ENCODE data around the gene HOMER1.
A peak's percentile ranks its signal among the peaks of the same experiment; 100 is the strongest.

HOMER1 gene

GRCh38 chr5:79488058-79488457 lies 25.9 kb downstream of the HOMER1 start:
- DNase-seq, result no peak

GRCh38 chr5:79487251-79487650 lies 26.7 kb downstream of the HOMER1 start:
- DNase-seq, result no peak

GRCh38 chr5:79486116-79486515 lies 27.8 kb downstream of the HOMER1 start:
- DNase-seq, result no peak

DNA sequence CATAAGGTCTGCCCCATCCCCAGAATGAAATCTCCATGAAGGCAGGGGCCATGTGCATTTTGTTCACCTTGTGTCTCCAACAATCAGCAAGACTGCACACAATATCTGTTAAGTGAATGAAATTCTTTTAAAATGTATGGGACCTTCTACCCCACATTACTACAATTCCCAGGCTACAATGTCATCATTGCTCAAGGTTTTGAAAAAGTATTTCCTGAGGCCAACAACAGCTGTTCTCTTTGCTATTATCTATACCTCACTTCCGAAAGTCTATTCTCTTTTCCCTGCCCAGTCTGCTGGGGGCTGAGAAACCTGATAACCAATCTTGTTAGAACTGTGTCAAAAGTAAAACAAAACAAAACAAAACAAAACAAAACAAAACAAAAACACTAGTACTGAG lies 29.2 kb downstream of the HOMER1 start:
- DNase-seq, result no peak

DNA sequence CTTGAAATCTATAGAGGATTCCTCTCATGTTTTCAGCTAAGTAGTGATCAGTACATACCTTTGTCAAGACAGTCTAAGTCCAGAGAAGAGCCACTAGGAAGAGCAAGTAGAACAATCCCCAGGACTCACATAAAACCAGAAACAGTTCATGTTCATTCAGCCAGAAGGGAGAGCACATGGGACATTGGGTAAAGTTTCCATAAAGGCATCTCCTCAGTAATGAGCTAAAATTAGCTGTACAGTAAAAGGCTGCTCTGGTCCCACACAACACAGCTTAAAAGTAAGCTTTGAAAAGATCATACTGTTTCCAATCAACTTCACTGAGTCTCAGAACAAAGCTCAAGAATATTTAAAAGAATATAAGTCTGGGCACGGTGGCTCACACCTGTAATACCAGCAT lies 32.4 kb downstream of the HOMER1 start:
- no peak for DNase-seq

- no peak for DNase-seq
Measured at GRCh38 chr5:79480991-79481390, 32.9 kb downstream of the HOMER1 start.

DNA sequence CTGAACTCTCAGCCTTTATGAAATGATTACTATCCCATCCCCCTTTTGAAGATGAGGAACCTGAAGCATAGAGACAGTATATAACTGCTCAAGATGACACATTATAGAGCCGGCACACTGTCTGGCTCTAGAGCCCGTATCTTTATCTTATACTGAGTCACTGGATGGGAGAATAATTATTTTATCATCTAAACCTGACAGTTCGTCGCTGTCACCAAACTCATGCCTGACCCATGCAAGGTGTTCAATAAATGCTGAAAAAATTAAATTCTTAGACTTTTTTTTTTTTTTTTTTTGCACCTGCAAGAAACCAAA lies 38.8 kb downstream of the HOMER1 start:
- DNase-seq, result no peak

DNA sequence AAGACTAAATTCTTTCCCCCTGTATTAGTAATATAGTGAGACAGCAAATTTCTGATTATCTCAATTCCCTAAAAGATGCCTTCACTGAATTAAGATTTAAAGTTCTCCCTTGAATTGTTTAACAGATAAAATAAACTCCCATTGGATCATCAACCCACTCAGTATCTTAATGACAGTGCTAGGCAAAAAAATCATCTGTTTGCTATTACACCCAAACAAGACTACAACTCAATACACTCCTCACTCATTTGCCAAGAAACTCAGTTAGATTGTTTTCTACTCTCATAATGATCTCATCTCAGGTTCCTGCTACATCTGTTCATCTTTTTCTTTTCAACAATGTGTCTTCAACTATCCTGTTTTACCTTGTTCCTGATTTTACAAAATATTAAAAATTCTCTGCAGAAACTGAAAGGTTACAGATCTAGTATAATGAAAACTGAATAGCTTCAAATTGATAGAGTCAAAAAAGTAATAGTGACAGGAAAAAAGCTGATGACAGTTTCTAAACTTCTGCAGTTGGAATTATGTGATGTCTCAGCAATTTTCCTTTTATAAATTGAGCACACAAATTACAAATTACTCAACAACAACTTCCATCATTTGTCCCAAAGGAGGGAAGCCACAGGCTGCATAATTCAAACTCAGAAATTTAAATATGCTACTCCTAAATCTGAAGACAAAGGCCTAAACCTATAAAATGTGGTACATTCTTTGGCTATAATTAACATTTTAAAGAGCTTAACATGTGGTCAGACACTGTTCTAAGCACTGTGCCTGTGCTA lies 39.4 kb downstream of the HOMER1 start:
- DNase-seq, result no peak

- DNase-seq, result no peak
Measured at GRCh38 chr5:79471556-79471955, 42.4 kb downstream of the HOMER1 start.

DNA sequence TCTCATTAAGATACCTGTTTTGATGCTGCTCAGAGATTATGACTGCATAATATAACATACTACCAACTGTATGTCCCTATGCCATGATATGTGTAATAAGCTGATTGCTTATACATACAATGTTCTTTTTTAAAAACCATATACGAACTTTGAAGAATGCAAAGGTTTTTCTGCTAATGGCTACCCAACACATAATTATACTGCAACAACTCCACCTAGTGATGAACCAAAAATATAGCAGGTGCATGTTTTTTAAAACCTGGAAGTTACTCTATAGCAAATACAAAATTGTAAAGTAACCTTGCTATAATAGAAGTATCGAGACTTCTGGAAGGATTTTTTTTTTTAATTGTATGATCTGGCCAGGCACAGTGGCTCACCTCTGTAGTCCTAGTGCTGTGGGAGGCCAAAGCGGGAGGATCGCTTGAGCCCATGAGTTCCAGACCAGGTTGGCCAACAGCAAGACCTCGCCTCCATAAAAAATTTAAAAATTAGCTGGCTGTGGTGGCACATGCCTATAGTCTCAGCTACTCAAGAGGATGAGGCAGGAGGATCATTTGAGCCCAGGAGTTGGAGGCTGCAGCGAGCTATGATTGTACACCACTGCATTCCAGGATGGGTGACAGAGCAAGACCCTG lies 49.1 kb downstream of the HOMER1 start:
- no peak for DNase-seq

DNA sequence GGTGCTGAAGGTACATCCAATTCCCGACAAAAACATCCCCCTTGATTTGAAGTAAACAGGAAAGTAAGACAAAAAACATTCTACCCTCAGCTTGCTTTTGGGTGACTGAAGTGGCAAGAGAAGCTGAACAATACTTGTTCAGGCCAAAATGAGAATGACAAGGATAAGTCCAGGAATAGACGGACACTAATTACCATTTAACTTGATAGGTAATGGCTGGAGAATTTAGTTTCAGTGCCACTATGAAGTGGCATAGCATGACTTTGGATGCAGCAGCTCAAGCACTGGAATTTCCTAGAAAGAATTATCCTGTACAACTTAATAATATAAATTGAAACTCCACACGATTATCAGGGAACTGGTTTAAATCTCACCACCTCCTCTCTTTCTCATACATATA lies 49.7 kb downstream of the HOMER1 start:
- no peak for DNase-seq

GRCh38 chr5:79459626-79460025 lies 54.3 kb downstream of the HOMER1 start:
- DNase-seq, result no peak

GRCh38 chr5:79456890-79457583 lies 56.9 kb downstream of the HOMER1 start:
- DNase-seq, result no peak

DNA sequence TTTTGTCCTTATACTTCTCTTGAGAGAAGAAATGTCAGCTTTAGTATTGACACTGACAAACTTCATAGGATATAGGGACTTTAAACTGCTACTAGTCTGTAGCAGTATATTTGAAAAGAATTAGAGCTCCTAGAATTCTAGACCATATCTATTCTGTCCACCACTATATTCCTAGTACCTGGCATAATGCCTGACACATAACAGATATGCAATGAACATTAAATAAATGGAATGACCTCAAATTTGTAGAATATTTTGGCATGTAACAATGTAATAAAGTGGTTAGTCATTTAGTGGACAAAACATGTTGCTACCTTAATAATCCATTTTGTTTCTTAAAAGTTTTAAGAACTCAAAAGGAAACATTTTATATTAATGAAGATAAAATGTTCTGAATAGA lies 57.5 kb downstream of the HOMER1 start:
- DNase-seq, result no peak

DNA sequence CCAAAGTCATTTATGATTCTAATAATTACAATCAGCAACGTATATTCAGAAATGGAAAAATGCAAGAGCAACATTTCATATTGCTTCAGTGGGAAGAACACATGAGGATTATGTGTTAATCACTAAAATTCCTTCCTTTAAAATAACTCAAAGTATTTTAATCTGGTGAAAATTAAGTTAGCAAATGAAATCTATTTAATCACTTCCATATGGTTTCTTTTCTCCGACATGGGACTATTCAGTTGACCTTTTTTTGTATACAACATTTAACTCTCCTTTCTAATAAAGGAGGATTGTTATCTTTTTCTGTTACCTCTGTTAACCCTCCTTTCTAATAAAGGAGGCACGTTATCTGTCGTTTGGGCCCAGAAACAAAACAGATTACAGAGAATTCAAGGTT lies 59.9 kb downstream of the HOMER1 start:
- no peak for DNase-seq

- no peak for DNase-seq
Measured at GRCh38 chr5:79448336-79448735, 65.6 kb downstream of the HOMER1 start.

DNA sequence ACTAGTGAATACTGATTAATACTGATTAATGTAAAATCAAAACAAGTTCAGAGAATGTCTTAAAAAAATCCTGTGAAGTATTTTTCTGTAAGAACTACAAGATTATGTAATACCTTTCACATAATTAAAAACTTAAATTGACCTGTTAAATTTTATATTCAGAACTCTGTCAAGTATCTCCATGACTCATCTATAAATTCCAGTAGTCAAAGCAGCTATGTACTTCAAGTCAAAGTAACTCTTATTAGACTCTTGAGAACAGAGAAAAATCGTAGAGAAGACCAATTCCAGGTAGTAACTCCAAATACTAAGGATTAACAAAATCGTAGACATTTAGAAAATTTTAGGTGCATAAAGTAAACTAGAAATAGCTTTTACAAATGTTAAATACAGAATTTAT lies 77.1 kb downstream of the HOMER1 start:
- DNase-seq, result no peak

DNA sequence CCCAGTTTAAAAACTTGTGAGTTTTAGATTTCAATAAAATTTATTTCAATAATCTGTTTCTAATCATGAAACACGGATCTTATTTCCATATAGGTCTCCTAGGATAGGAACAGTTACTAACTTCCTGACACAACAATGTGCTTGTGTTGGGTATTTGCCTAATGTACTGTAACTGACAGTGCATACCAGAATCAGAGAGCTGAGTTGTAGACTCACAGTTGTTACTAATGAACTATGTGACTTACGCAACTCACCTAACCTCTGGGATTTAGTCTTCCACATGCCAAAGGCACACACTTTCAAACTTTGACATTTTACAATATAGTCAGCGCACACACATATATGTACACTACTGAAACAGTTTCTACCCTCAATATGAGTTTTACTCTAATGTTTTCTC lies 77.7 kb downstream of the HOMER1 start:
- DNase-seq, result no peak

DNA sequence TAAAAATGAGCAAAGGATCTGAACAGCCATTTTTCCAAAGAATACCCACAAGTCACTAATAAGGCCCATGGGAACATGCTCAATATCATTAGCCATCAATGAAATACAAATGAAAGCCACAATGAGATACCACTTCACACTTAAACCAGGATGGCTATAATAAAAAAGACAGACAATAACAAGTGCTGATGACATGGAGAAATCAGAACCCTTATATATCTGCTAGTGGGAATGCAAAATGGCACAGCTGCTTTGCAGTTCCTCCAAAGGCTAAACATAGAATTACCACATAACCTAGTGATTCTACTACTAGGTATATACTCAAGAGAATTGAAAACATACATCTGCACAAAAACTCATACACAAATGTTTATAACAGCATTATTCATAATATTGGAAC lies 83.7 kb downstream of the HOMER1 start:
- no peak for DNase-seq

GRCh38 chr5:79423296-79423695 lies 90.6 kb downstream of the HOMER1 start:
- DNase-seq, result no peak

- DNase-seq, result no peak
Measured at GRCh38 chr5:79420248-79420647, 93.7 kb downstream of the HOMER1 start.

- no peak for DNase-seq
Measured at GRCh38 chr5:79418276-79418675, 95.7 kb downstream of the HOMER1 start.

- no peak for DNase-seq
Measured at GRCh38 chr5:79417495-79417894, 96.4 kb downstream of the HOMER1 start.

DNA sequence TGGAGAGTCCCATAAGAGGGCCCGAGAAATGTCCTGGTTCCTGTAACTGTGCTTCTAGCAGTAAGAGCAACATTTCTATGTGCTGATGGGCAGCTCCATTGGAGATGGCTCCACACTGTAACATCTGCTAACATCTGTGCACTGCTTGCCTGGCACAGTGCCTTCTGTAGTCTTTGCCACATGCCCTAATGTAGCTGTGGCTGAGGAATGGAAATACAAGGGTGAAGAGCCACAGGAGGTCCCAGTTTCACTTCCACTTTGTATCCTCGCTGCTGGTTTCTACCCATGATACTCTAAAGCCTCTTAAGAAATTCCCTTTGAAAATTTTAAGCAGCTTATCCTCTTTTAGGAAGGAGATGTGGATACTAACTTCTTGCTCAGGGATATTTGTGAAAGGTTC lies 97.4 kb downstream of the HOMER1 start:
- peak; percentile 32 for DNase-seq
